PC-9 (cell line): ENCODE results near the gene TMEM214.

Experiments
- CTCF ChIP-seq: fragments of 200-600 bp; sonication (generic); conservative IDR thresholded peaks from 2 replicates; pipeline ENCODE4 v1.6.1; 2017; ENCODE audit warnings: mixed run types, antibody characterized with exemption, mild to moderate bottlenecking, moderate library complexity
- EZH2 ChIP-seq: fragments of 200-600 bp; sonication (generic); IDR thresholded peaks from 2 replicates; pipeline ENCODE4 v1.8.0; 2017; ENCODE audit warnings: antibody characterized with exemption, low read depth

- TF ChIP-seq CTCF (no peak), EZH2 (no peak)
Measured at GRCh38 chr2:27085673-27086089, 52.9 kb downstream of the TMEM214 start.
